ENCODE data around the gene ZNF804A. TPM values are rescaled to one million over a fixed set of nuclear protein-coding genes. Genes with fewer than 3 reads are reported as not detected.

The ZNF804A gene
- total RNA-seq, 1 experiment from 2014 or later = not detected

- H3K36me3 Mint-ChIP-seq (ENCODE audit: insufficient read depth, unreplicated experiment) = no peaks in the 10 kb centered on the region
- no peaks in the 10 kb centered on the region for H3K27me3 Mint-ChIP-seq (ENCODE audit: insufficient read depth, unreplicated experiment)
- H3K9me3 Mint-ChIP-seq (ENCODE audit: unreplicated experiment) = no peaks in the 10 kb centered on the region
- Histone ChIP-seq H3K9me3 (no peaks in the 10 kb centered on the region), H3K27me3 (replicated peaks; ENCODE audit: control insufficient read depth, insufficient read depth, low read length) (no peaks in the 10 kb centered on the region), H3K36me3 (ENCODE audit: control insufficient read depth, insufficient read depth, low read length) (no peaks in the 10 kb centered on the region), H3K4me3 (ENCODE audit: low read depth, low read length) (no peak overlapping the region), H3K4me1 (no peaks in the 10 kb centered on the region)
- intact Hi-C loops (cut with micrococcal nuclease; ENCODE audit: unreplicated experiment) = no loop called here
- no peak overlapping the region for H3K4me3 Mint-ChIP-seq (ENCODE audit: unreplicated experiment)
- H3K27ac Mint-ChIP-seq (ENCODE audit: unreplicated experiment) = no peak overlapping the region
- ChIA-PET CTCF (no interaction called here), POLR2A (no interaction called here)
- TF ChIP-seq, protein P1, sequence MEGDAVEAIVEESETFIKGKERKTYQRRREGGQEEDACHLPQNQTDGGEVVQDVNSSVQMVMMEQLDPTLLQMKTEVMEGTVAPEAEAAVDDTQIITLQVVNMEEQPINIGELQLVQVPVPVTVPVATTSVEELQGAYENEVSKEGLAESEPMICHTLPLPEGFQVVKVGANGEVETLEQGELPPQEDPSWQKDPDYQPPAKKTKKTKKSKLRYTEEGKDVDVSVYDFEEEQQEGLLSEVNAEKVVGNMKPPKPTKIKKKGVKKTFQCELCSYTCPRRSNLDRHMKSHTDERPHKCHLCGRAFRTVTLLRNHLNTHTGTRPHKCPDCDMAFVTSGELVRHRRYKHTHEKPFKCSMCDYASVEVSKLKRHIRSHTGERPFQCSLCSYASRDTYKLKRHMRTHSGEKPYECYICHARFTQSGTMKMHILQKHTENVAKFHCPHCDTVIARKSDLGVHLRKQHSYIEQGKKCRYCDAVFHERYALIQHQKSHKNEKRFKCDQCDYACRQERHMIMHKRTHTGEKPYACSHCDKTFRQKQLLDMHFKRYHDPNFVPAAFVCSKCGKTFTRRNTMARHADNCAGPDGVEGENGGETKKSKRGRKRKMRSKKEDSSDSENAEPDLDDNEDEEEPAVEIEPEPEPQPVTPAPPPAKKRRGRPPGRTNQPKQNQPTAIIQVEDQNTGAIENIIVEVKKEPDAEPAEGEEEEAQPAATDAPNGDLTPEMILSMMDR (IDR thresholded peaks at IDR 0.05; ENCODE audit: insufficient read depth in 1 of 2, low read depth in 1 of 2, low read length in 1 of 2, severe bottlenecking in 1 of 2, unreplicated experiment in 1 of 2) = no peak
- BruUV-seq (replicated peaks) = no TSS peak
- DNase-seq = no peak
- no peaks in the 10 kb centered on the region for H3K4me1 Mint-ChIP-seq (ENCODE audit: low read depth, unreplicated experiment)
Observed at GRCh38 chr2:184815824-184816223, 217.5 kb downstream of the ZNF804A start.

- DNase-seq = no peak
- Histone ChIP-seq H3K9me3 (no peaks in the 10 kb centered on the region), H3K36me3 (ENCODE audit: control insufficient read depth, insufficient read depth, low read length) (no peaks in the 10 kb centered on the region), H3K4me1 (no peaks in the 10 kb centered on the region), H3K4me3 (ENCODE audit: low read depth, low read length) (no peak overlapping the region), H3K27me3 (replicated peaks; ENCODE audit: control insufficient read depth, insufficient read depth, low read length) (no peaks in the 10 kb centered on the region)
- no TSS peak for BruUV-seq (replicated peaks)
- no peaks in the 10 kb centered on the region for H3K9me3 Mint-ChIP-seq (ENCODE audit: unreplicated experiment)
- H3K27ac Mint-ChIP-seq (ENCODE audit: unreplicated experiment) = no peak overlapping the region
- ChIA-PET POLR2A (no interaction called here), CTCF (no interaction called here)
- no peaks in the 10 kb centered on the region for H3K36me3 Mint-ChIP-seq (ENCODE audit: insufficient read depth, unreplicated experiment)
- H3K27me3 Mint-ChIP-seq (ENCODE audit: insufficient read depth, unreplicated experiment) = no peaks in the 10 kb centered on the region
- TF ChIP-seq, protein P1 (IDR thresholded peaks at IDR 0.05; ENCODE audit: insufficient read depth in 1 of 2, low read depth in 1 of 2, low read length in 1 of 2, severe bottlenecking in 1 of 2, unreplicated experiment in 1 of 2) = no peak
- intact Hi-C loops (cut with micrococcal nuclease; ENCODE audit: unreplicated experiment) = no loop called here
- no peak overlapping the region for H3K4me3 Mint-ChIP-seq (ENCODE audit: unreplicated experiment)
- H3K4me1 Mint-ChIP-seq (ENCODE audit: low read depth, unreplicated experiment) = no peaks in the 10 kb centered on the region
Observed at GRCh38 chr2:184824597-184824996, 226.3 kb downstream of the ZNF804A start.

DNA sequence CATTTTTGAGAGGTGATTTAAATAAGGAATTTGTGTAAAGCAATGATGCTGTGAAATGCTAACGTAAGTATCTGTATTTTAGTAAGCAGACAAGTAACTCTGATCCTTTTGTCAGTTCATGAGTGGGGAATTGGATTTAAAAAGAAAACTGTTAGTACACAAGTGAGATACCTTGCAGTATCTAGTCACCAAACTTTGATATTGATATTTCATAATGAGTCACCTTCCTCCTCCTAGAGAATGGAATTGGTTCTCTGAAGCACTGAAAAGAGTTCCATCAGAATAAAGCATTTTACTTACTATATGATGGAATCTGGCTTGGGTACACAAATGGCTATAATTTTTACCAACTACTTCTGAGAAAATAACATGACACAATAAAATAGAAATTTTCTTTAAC is 232.2 kb downstream of the ZNF804A start:
- no peak overlapping the region for H3K4me3 Mint-ChIP-seq (ENCODE audit: unreplicated experiment)
- BruUV-seq (replicated peaks) = no TSS peak
- no peaks in the 10 kb centered on the region for H3K27me3 Mint-ChIP-seq (ENCODE audit: insufficient read depth, unreplicated experiment)
- ChIA-PET CTCF (no interaction called here), POLR2A (no interaction called here)
- no peaks in the 10 kb centered on the region for H3K4me1 Mint-ChIP-seq (ENCODE audit: low read depth, unreplicated experiment)
- no peaks in the 10 kb centered on the region for H3K36me3 Mint-ChIP-seq (ENCODE audit: insufficient read depth, unreplicated experiment)
- Histone ChIP-seq H3K9me3 (no peaks in the 10 kb centered on the region), H3K36me3 (ENCODE audit: control insufficient read depth, insufficient read depth, low read length) (no peaks in the 10 kb centered on the region), H3K4me3 (ENCODE audit: low read depth, low read length) (no peak overlapping the region), H3K27me3 (replicated peaks; ENCODE audit: control insufficient read depth, insufficient read depth, low read length) (no peaks in the 10 kb centered on the region), H3K4me1 (no peaks in the 10 kb centered on the region)
- no peaks in the 10 kb centered on the region for H3K9me3 Mint-ChIP-seq (ENCODE audit: unreplicated experiment)
- H3K27ac Mint-ChIP-seq (ENCODE audit: unreplicated experiment) = no peak overlapping the region
- TF ChIP-seq, protein P1 (IDR thresholded peaks at IDR 0.05; ENCODE audit: insufficient read depth in 1 of 2, low read depth in 1 of 2, low read length in 1 of 2, severe bottlenecking in 1 of 2, unreplicated experiment in 1 of 2) = no peak
- intact Hi-C loops (cut with micrococcal nuclease; ENCODE audit: unreplicated experiment) = no loop called here
- no peak for DNase-seq
